B cell (primary cell): Measurements from ENCODE around the gene MYOCD. TPM values are rescaled to one million over a fixed set of nuclear protein-coding genes. Genes with fewer than 3 reads are reported as not detected.

Experiments used
- ATAC-seq: fragments of 200-7000 bp; cut with Tn5 transposase; one replicate; pipeline ENCODE4 v1.10.0; 2021; ENCODE audit warnings: low read depth, mild to moderate bottlenecking, moderate number of reproducible peaks, moderate library complexity
- CTCF ChIA-PET: fragments of 350-600 bp; sonication (Branson Sonifier 250); formaldehyde crosslinking; loops from one replicate; lab custom pipeline; 2021; ENCODE audit warnings: antibody characterized with exemption, inconsistent platforms; lab: Charles Lee
- POLR2A ChIA-PET: fragments of 350-600 bp; sonication (Branson Sonifier 250); formaldehyde crosslinking; loops from one replicate; lab custom pipeline; 2021; ENCODE audit warnings: antibody characterized with exemption; lab: Charles Lee
- DNase-seq: peaks from one replicate; pipeline ENCODE4 v3.0.0; 2013
- H2AFZ ChIP-seq: 2 replicates; pipeline ENCODE4 v1.6.1; 2012; ENCODE audit warnings: mild to moderate bottlenecking, low read depth, low read length; ENCODE audit not compliant: insufficient read depth, poor library complexity, severe bottlenecking
- H3K27ac ChIP-seq, 2 donors: 1 replicate in 1 of 2; 2 replicates in 1 of 2; pipeline ENCODE4 v1.5.1; 2012 to 2013; ENCODE audit warnings: low read length in 2 of 2, mild to moderate bottlenecking in 2 of 2, moderate library complexity in 1 of 2
- H3K27me3 ChIP-seq, 4 experiments: fragments of 200-600 bp in 1 of 4; sonication (generic) in 1 of 4; replicated peaks in 1 of 4; 1 replicate in 2 of 4; 2 replicates in 2 of 4; pipeline versions ENCODE4 v1.6.1 to v1.7.0; 2013 to 2016; ENCODE audit warnings: low read length in 3 of 4, mild to moderate bottlenecking in 2 of 4, mixed read lengths in 1 of 4, moderate library complexity in 1 of 4; ENCODE audit not compliant: insufficient read depth in 4 of 4, control insufficient read depth in 3 of 4; ENCODE audit errors: control extremely low read depth in 1 of 4
- H3K36me3 ChIP-seq, 2 experiments: replicated peaks in 1 of 2; 1 replicate in 1 of 2; 2 replicates in 1 of 2; pipeline versions ENCODE4 v1.6.1 to v1.7.1; 2013; ENCODE audit warnings: low read length in 1 of 2; ENCODE audit not compliant: insufficient read depth in 2 of 2, control insufficient read depth in 1 of 2; ENCODE audit errors: control extremely low read depth in 1 of 2, extremely low read depth in 1 of 2
- H3K4me1 ChIP-seq, 2 donors: fragments of 200-600 bp in 1 of 2; sonication (generic) in 1 of 2; 1 replicate in 1 of 2; 2 replicates in 1 of 2; pipeline versions ENCODE4 v1.5.1 to v1.6.1; 2013 to 2017; ENCODE audit warnings: low read length in 2 of 2; ENCODE audit not compliant: control insufficient read depth in 2 of 2, insufficient read depth in 2 of 2
- H3K4me2 ChIP-seq: replicated peaks from 2 replicates; pipeline ENCODE3; 2012; ENCODE audit warnings: mild to moderate bottlenecking, low read depth, low read length; ENCODE audit not compliant: poor library complexity, severe bottlenecking
- H3K4me3 ChIP-seq, 5 experiments: fragments of 200-600 bp in 1 of 5; sonication (generic) in 1 of 5; 1 replicate in 3 of 5; 2 replicates in 2 of 5; pipeline versions ENCODE4 v1.5.1 to v1.7.0; 2011 to 2016; ENCODE audit warnings: low read length in 4 of 5, mild to moderate bottlenecking in 4 of 5, low read depth in 2 of 5, control low read depth in 1 of 5, moderate library complexity in 1 of 5; ENCODE audit not compliant: insufficient read depth in 1 of 5; ENCODE audit errors: control extremely low read depth in 1 of 5, extremely low read depth in 1 of 5
- H3K79me2 ChIP-seq: fragments of 200-600 bp; sonication (generic); one replicate; pipeline ENCODE4 v1.6.0; 2016; ENCODE audit warnings: low read length; ENCODE audit not compliant: control insufficient read depth, insufficient read depth
- H3K9ac ChIP-seq: fragments of 200-600 bp; sonication (generic); 2 replicates; pipeline ENCODE4 v1.6.1; 2017; ENCODE audit warnings: mild to moderate bottlenecking, low read length, moderate library complexity
- H3K9me3 ChIP-seq, 3 donors: one replicate each; pipeline versions ENCODE4 v1.6.1 to v1.7.1; 2013; ENCODE audit warnings: low read length in 2 of 3; ENCODE audit not compliant: control insufficient read depth in 2 of 3, insufficient read depth in 1 of 3; ENCODE audit errors: control extremely low read depth in 1 of 3
- H4K20me1 ChIP-seq: 2 replicates; pipeline ENCODE4 v1.6.0; 2012; ENCODE audit warnings: mild to moderate bottlenecking, low read length; ENCODE audit not compliant: insufficient read depth, control insufficient read depth, poor library complexity, severe bottlenecking
- H3K27ac Mint-ChIP-seq: one replicate; pipeline ENCODE4 v1.8.0; 2021; ENCODE audit warnings: mixed read lengths
- H3K27me3 Mint-ChIP-seq: one replicate; pipeline ENCODE4 v1.8.0; 2021; ENCODE audit warnings: mixed read lengths
- H3K4me1 Mint-ChIP-seq: one replicate; pipeline ENCODE4 v1.8.0; 2021; ENCODE audit warnings: mixed read lengths
- H3K4me3 Mint-ChIP-seq: one replicate; pipeline ENCODE4 v1.8.0; 2021; ENCODE audit warnings: mixed read lengths
- H3K9me3 Mint-ChIP-seq: one replicate; pipeline ENCODE4 v1.8.0; 2022; ENCODE audit warnings: mixed read lengths; ENCODE audit not compliant: insufficient read depth
- EZH2 ChIP-seq: IDR thresholded peaks from 2 replicates; pipeline ENCODE4 v1.6.1; 2012; ENCODE audit warnings: borderline replicate concordance, low read depth, mild to moderate bottlenecking, moderate library complexity, low read length; ENCODE audit not compliant: insufficient read depth, poor library complexity, severe bottlenecking
- WGBS: methylation state at CpG from one replicate; pipeline ENCODE4 v1.1.5; 2013; ENCODE audit warnings: missing lambda C conversion rate; ENCODE audit not compliant: insufficient coverage; 5-methylcytosine and 5-hydroxymethylcytosine counted together
- intact Hi-C: fragments of 100-400 bp; cut with micrococcal nuclease; formaldehyde crosslinking; loops from one replicate; pipeline ENCODE4 v1.10.0; 2022
- polyA plus RNA-seq: library from polyadenylated mRNA; depleted of rRNA; stranded (reverse); fragments of >200 nt; gene quantifications from 2 replicates; pipeline ENCODE4 v1.2.3, GENCODE V29; 2012
- total RNA-seq, 2 donors: library from RNA; stranded (reverse); fragments of 120-200 nt in 1 of 2; gene quantifications; 1 replicate in 1 of 2; 2 replicates in 1 of 2; pipeline versions ENCODE4 v1.2.3 to v1.2.4, GENCODE V29; 2013 to 2022
- TF ChIP-seq, protein P1 (sequence below): fragments of 200-600 bp; IDR thresholded peaks from one replicate; pipeline ENCODE4 v1.8.0; 2022; ENCODE audit warnings: antibody characterized with exemption, mild to moderate bottlenecking

Gene MYOCD
- total and polyA plus RNA-seq, 2 donors (not counting 1 experiment from before 2014, with no cell fraction given): 0.32 TPM; not detected in 1

DNA sequence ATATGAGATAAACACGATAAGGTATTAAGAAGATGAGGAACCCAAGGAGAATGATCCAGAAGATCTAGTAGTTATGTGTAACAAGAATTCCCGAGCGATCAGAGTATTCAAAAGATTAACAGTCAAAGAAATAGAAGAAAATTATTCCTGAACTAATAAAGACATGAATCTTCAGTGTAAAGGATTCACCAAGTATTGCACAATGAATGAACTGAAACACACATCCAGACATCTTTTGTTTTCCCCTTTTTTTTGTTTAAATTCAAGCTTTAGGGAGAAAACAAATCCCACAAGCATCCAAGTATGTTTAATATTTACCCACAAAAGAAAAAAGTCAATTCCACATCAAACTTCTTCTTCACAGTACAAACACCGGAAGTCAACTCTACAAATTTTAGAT lies 23.7 kb upstream of the MYOCD start:
- WGBS: 57% methylated on average over 1 of the region's 4 CpGs
- intact Hi-C loops: no loop called here
- TF ChIP-seq, protein P1, sequence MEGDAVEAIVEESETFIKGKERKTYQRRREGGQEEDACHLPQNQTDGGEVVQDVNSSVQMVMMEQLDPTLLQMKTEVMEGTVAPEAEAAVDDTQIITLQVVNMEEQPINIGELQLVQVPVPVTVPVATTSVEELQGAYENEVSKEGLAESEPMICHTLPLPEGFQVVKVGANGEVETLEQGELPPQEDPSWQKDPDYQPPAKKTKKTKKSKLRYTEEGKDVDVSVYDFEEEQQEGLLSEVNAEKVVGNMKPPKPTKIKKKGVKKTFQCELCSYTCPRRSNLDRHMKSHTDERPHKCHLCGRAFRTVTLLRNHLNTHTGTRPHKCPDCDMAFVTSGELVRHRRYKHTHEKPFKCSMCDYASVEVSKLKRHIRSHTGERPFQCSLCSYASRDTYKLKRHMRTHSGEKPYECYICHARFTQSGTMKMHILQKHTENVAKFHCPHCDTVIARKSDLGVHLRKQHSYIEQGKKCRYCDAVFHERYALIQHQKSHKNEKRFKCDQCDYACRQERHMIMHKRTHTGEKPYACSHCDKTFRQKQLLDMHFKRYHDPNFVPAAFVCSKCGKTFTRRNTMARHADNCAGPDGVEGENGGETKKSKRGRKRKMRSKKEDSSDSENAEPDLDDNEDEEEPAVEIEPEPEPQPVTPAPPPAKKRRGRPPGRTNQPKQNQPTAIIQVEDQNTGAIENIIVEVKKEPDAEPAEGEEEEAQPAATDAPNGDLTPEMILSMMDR: no peak
- TF ChIP-seq EZH2: no peak

DNA sequence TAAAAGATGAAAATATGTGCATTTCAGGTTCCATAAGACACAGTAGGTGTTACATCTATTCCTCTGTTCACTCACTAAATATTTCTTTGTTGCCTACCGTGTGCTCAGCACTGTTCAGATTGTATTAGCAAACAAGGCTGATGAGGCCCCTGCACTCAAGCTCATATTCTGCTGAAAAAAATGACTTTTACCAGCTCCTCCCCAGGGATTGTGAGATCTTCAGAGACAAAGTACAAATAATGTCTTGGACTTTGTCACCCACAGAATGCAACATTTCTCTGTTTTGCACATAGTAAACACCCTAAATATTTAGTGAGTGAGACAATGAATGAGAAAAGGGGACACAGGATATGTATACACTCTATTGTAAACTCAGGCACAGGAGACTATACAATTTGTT lies 21.9 kb upstream of the MYOCD start:
- no peaks in the 10 kb centered on the region for H3K79me2 ChIP-seq
- no peak overlapping the region for H3K4me2 ChIP-seq
- H3K9me3 Mint-ChIP-seq: no peaks in the 10 kb centered on the region
- no peaks in the 10 kb centered on the region for H3K27me3 ChIP-seq
- DNase-seq: no peak
- H3K27ac ChIP-seq: no peak overlapping the region
- H3K4me3 Mint-ChIP-seq: no peak overlapping the region
- no peaks in the 10 kb centered on the region for H4K20me1 ChIP-seq
- no peak overlapping the region for H3K27ac Mint-ChIP-seq
- peaks cover 6% of the 10 kb centered on the region for H3K27me3 Mint-ChIP-seq
- no peak for ATAC-seq
- ChIA-PET POLR2A (no interaction called here), CTCF (no interaction called here)
- H3K4me1 ChIP-seq: no peaks in the 10 kb centered on the region
- H3K4me3 ChIP-seq: no peak overlapping the region
- H3K4me1 Mint-ChIP-seq: peaks cover 4% of the 10 kb centered on the region
- 71% methylated on average over 1 of the region's 1 CpG for WGBS
- H3K9ac ChIP-seq: no peak overlapping the region
- intact Hi-C loops: no loop called here
- no peaks in the 10 kb centered on the region for H3K9me3 ChIP-seq
- TF ChIP-seq, protein P1: no peak
- no peak for TF ChIP-seq EZH2
- no peaks in the 10 kb centered on the region for H3K36me3 ChIP-seq
- H2AFZ ChIP-seq: no peak overlapping the region

More for the DNA sequence above, 23.7 kb upstream of the MYOCD start:
- Histone ChIP-seq H3K27ac (no peak overlapping the region), H3K9ac (no peak overlapping the region), H3K4me2 (no peak overlapping the region), H4K20me1 (no peaks in the 10 kb centered on the region), H3K4me1 (no peaks in the 10 kb centered on the region), H3K27me3 (no peaks in the 10 kb centered on the region), H3K9me3 (no peaks in the 10 kb centered on the region), H3K79me2 (no peaks in the 10 kb centered on the region), H3K36me3 (no peaks in the 10 kb centered on the region), H2AFZ (no peak overlapping the region), H3K4me3 (no peak overlapping the region)
- peaks cover 4% of the 10 kb centered on the region for H3K4me1 Mint-ChIP-seq
- H3K27me3 Mint-ChIP-seq: peaks cover 10% of the 10 kb centered on the region
- no peak overlapping the region for H3K27ac Mint-ChIP-seq
- DNase-seq: no peak
- H3K9me3 Mint-ChIP-seq: no peaks in the 10 kb centered on the region
- no peak for ATAC-seq
- no peak overlapping the region for H3K4me3 Mint-ChIP-seq
- POLR2A ChIA-PET: no interaction called here
- CTCF ChIA-PET: no interaction called here
